ENCODE measurements around the gene TUBE1. TPM values are rescaled to one million over a fixed set of nuclear protein-coding genes. Genes with fewer than 3 reads are reported as not detected.
"Not testable (repeated sequence)": the region's sequence is repeated elsewhere in the genome, so short reads cannot be mapped to it uniquely, and the experiment has no call there.

Gene TUBE1
- total RNA-seq, 6 experiments from 2014 or later = 9.8 to 15.5 (median 11.2) TPM

DNA sequence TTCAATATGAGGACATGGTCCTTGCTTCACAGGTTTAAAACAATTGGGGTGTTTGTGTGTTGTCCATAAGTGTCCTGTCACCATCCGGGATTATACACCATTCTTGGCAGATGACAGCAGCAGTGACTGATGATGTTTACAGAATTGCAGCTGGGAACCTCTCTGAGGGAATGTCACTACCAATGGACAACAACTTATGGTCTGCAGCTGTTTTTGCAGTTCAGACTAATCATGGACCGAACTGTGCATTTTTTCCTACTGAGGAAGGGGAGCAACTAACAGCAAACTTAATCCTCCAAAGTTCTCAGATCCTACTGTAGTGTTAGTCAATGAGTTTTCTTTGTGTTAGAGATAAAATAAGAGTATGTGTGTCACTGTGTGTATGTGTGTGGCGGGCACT is 26.1 kb upstream of the TUBE1 start:
- TF ChIP-seq, protein P1, sequence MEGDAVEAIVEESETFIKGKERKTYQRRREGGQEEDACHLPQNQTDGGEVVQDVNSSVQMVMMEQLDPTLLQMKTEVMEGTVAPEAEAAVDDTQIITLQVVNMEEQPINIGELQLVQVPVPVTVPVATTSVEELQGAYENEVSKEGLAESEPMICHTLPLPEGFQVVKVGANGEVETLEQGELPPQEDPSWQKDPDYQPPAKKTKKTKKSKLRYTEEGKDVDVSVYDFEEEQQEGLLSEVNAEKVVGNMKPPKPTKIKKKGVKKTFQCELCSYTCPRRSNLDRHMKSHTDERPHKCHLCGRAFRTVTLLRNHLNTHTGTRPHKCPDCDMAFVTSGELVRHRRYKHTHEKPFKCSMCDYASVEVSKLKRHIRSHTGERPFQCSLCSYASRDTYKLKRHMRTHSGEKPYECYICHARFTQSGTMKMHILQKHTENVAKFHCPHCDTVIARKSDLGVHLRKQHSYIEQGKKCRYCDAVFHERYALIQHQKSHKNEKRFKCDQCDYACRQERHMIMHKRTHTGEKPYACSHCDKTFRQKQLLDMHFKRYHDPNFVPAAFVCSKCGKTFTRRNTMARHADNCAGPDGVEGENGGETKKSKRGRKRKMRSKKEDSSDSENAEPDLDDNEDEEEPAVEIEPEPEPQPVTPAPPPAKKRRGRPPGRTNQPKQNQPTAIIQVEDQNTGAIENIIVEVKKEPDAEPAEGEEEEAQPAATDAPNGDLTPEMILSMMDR (IDR thresholded peaks at IDR 0.05) = no peak
- DNase-seq = no peak
- Mint-ChIP-seq H3K27ac (no peak overlapping the region), H3K36me3 (ENCODE audit: low read depth) (peaks cover 32% of the 10 kb centered on the region), H3K4me1 (ENCODE audit: low read depth) (peaks cover 23% of the 10 kb centered on the region), H3K4me3 (no peak overlapping the region), H3K27me3 (ENCODE audit: insufficient read depth) (no peaks in the 10 kb centered on the region; the same call in 1 of the 2 replicates), H3K9me3 (no peaks in the 10 kb centered on the region)

GRCh38 chr6:112109262-112109661 is 22.0 kb upstream of the TUBE1 start:
- Mint-ChIP-seq H3K4me1 (ENCODE audit: low read depth) (no peaks in the 10 kb centered on the region), H3K27me3 (ENCODE audit: insufficient read depth) (peaks cover 2% of the 10 kb centered on the region), H3K9me3 (no peaks in the 10 kb centered on the region), H3K36me3 (ENCODE audit: low read depth) (peaks cover 33% of the 10 kb centered on the region), H3K4me3 (no peak overlapping the region), H3K27ac (no peak overlapping the region)
- TF ChIP-seq, protein P1 (IDR thresholded peaks at IDR 0.05) = no peak
- no peak for DNase-seq

DNA sequence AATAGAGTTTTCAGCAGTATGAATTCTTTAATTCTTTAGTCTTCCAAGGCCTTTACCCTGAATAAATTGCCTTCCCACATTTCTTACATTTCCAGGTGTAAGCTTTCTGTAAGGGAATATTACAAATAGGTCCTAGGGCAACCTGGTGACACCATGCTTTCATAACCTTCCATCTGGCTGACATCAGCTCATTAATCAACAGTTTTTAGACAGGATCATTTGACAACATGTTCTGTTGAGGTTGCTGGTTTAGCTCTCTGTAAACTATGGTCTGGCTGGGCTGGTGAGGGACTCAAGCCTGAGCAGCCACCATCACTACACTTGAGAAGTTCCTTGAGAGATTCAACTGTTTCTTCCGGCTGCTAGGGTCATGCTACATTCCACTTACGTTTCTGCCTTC is 19.3 kb upstream of the TUBE1 start:
- Mint-ChIP-seq H3K9me3 (no peaks in the 10 kb centered on the region), H3K27ac (no peak overlapping the region), H3K4me3 (no peak overlapping the region), H3K36me3 (ENCODE audit: low read depth) (peaks cover 53% of the 10 kb centered on the region), H3K4me1 (ENCODE audit: low read depth) (peaks cover 11% of the 10 kb centered on the region), H3K27me3 (ENCODE audit: insufficient read depth) (peaks cover 2% of the 10 kb centered on the region; the same call in 1 of the 2 replicates)
- TF ChIP-seq, protein P1 (IDR thresholded peaks at IDR 0.05) = no peak
- no peak for DNase-seq

GRCh38 chr6:112106026-112106425 is 18.7 kb upstream of the TUBE1 start:
- not testable (repeated sequence) for H3K27me3 Mint-ChIP-seq (ENCODE audit: insufficient read depth); DNase-seq; H3K4me3 Mint-ChIP-seq; H3K27ac Mint-ChIP-seq; H3K9me3 Mint-ChIP-seq
- Mint-ChIP-seq H3K36me3 (ENCODE audit: low read depth) (peaks cover 56% of the 10 kb centered on the region), H3K4me1 (ENCODE audit: low read depth) (peaks cover 12% of the 10 kb centered on the region)

- Mint-ChIP-seq H3K27me3 (ENCODE audit: insufficient read depth) (no peaks in the 10 kb centered on the region), H3K4me3 (no peak overlapping the region), H3K27ac (no peak overlapping the region), H3K36me3 (ENCODE audit: low read depth) (peaks cover 33% of the 10 kb centered on the region), H3K9me3 (no peaks in the 10 kb centered on the region), H3K4me1 (ENCODE audit: low read depth) (peaks cover 12% of the 10 kb centered on the region)
- TF ChIP-seq, protein P1 (IDR thresholded peaks at IDR 0.05) = no peak
- no peak for DNase-seq
Observed at GRCh38 chr6:112100561-112100960, 13.3 kb upstream of the TUBE1 start.

DNA sequence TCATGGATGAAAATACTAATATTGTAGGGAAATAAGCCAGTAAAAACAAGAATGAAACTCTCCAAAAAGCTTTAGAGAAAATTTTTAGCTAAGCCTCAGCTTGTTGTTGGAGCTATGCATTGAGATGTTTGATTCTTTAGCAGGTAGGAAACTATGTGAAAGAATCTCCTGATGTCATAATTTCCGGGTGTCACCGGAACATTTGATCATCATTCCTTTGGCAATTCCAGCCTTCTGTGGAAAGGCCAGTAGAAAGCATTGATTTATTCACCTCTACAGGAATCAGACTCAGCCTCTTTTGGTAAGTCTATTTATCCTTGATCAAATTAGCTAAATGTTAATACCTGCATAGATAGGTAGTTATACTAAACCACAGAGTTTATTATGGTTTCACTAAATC is 9.6 kb upstream of the TUBE1 start:
- peaks cover 8% of the 10 kb centered on the region; the same call in 1 of the 2 replicates for H3K36me3 Mint-ChIP-seq (ENCODE audit: low read depth)
- TF ChIP-seq, protein P1 (IDR thresholded peaks at IDR 0.05) = no peak
- peaks cover under 1% of the 10 kb centered on the region for H3K27me3 Mint-ChIP-seq (ENCODE audit: insufficient read depth)
- H3K27ac Mint-ChIP-seq = no peak overlapping the region
- H3K4me1 Mint-ChIP-seq (ENCODE audit: low read depth) = peaks cover 5% of the 10 kb centered on the region
- DNase-seq = no peak
- no peaks in the 10 kb centered on the region for H3K9me3 Mint-ChIP-seq
- H3K4me3 Mint-ChIP-seq = no peak overlapping the region
